Measurements from ENCODE around the gene C6orf132. TPM values are rescaled to one million over a fixed set of nuclear protein-coding genes. Genes with fewer than 3 reads are reported as not detected.

C6orf132 gene
- total and polyA plus RNA-seq, 10 of the 15 experiments (the other 5 are each of a cell fraction or from before 2014, with no cell fraction given) = 0.04 to 0.05 TPM; not detected in 8

- POLR2A ChIA-PET = no interaction called here
Measured at GRCh38 chr6:42150254-42150653, 7.8 kb upstream of the C6orf132 start.

More at GRCh38 chr6:42150254-42150653, 7.8 kb upstream of the C6orf132 start:
- no peaks in the 10 kb centered on the region for H4K20me1 ChIP-seq (ENCODE audit: control insufficient read depth, insufficient read depth)
- H3K27ac ChIP-seq (ENCODE audit: control insufficient read depth, insufficient read depth) = no peak overlapping the region
- ChIA-PET SMC1A (ENCODE audit: uncharacterized antibody, unreplicated experiment) (interaction anchor here (1.1 kb wide), 1 partner anchor 13 kb away, joined by 3 read pairs; no protein-coding TSS in a partner anchor), RAD21 (ENCODE audit: unreplicated experiment) (no interaction called here), CTCF (no interaction called here)
- no peaks in the 10 kb centered on the region for H3K79me2 ChIP-seq (ENCODE audit: control insufficient read depth, insufficient read depth, low read length)
- no TSS peak for BruUV-seq (replicated peaks)
- ATAC-seq (no peak), FAIRE-seq (no peak), DNase-seq (ENCODE audit: low read depth, low spot score) (no peak)
- intact Hi-C loops (cut with micrococcal nuclease; ENCODE audit: unreplicated experiment) (no loop called here), in situ Hi-C loops (cut with MboI) (no loop called here)
- H3K4me2 ChIP-seq (ENCODE audit: control insufficient read depth, insufficient read depth) = no peak overlapping the region
- no peaks in the 10 kb centered on the region for H3K36me3 ChIP-seq (ENCODE audit: control insufficient read depth in 2 of 2, insufficient read depth in 2 of 2, low read length in 1 of 2)
- H3K4me1 ChIP-seq (ENCODE audit: control insufficient read depth, insufficient read depth, low read length) = no peaks in the 10 kb centered on the region
- TF ChIP-seq KLF5 (IDR thresholded peaks at IDR 0.05; ENCODE audit: partially characterized antibody) (no peak), KAT2A (conservative IDR thresholded peaks at IDR 0.05; ENCODE audit: control insufficient read depth, low read depth, low read length) (no peak), E4F1 (IDR thresholded peaks at IDR 0.05; ENCODE audit: borderline replicate concordance, partially characterized antibody) (no peak), ZZZ3 (IDR thresholded peaks at IDR 0.05; ENCODE audit: control insufficient read depth, insufficient read length, low read depth) (no peak), IRF3 (IDR thresholded peaks at IDR 0.05) (no peak), ATF2 (IDR thresholded peaks at IDR 0.05; ENCODE audit: low read length) (no peak), SPI1 (IDR thresholded peaks at IDR 0.05; ENCODE audit: borderline replicate concordance, insufficient read depth, low read depth, low read length) (no peak)
- H3K9ac ChIP-seq (ENCODE audit: control insufficient read depth, insufficient read depth, low read length) = no peak overlapping the region
- 43% methylated on average over 8 of the region's 8 CpGs for WGBS (ENCODE audit: insufficient coverage, insufficient replicate concordance, low lambda C conversion rate, missing lambda C conversion rate)
- H3K27me3 ChIP-seq (replicated peaks in 1 of 2; ENCODE audit: control insufficient read depth in 2 of 2, insufficient read depth in 2 of 2, low read length in 1 of 2) = peaks cover 0 to 2% of the 10 kb centered on the region in 2 experiments; a peak in 2 of 4 replicates
- H3K4me3 ChIP-seq = no peak overlapping the region
- H2AFZ ChIP-seq (ENCODE audit: control insufficient read depth, low read depth, low read length) = no peak overlapping the region
- no peaks in the 10 kb centered on the region for H3K9me3 ChIP-seq (replicated peaks; ENCODE audit: control insufficient read depth, insufficient read depth, low read length)

Data from GM12878 (cell line).